SK-N-SH treated with all-trans-retinoic acid at 6 μM for 48 hours (cell line): Measurements from ENCODE around the gene KIF21B.

Experiments used
- ATAC-seq: fragments of 200-7000 bp; cut with Tn5 transposase; 3 replicates; pipeline ENCODE4 v1.9.1; 2020; ENCODE audit warnings: mild to moderate bottlenecking, moderate library complexity
- ARNTL ChIP-seq: fragments of 450-650 bp; formaldehyde crosslinking; IDR thresholded peaks from 2 replicates; pipeline ENCODE4 v1.5.0; 2020; ENCODE audit warnings: low read depth, mild to moderate bottlenecking, moderate library complexity, borderline replicate concordance
- BACH2 ChIP-seq: fragments of 250-450 bp; sonication (Bioruptor Pico); IDR thresholded peaks from 2 replicates; pipeline ENCODE4 v1.9.0; 2021; ENCODE audit warnings: mild to moderate bottlenecking, borderline replicate concordance
- CREB5 ChIP-seq: fragments of 250-450 bp; sonication (Bioruptor Pico); IDR thresholded peaks from 2 replicates; pipeline ENCODE4 v1.5.1; 2020; ENCODE audit warnings: low read depth, mild to moderate bottlenecking, moderate library complexity
- CSDC2 ChIP-seq: fragments of 250-450 bp; sonication (Bioruptor Pico); IDR thresholded peaks from 2 replicates; pipeline ENCODE4 v1.5.0; 2020; ENCODE audit warnings: mild to moderate bottlenecking, moderate library complexity
- CSRNP3 ChIP-seq: fragments of 250-450 bp; sonication (Bioruptor Pico); IDR thresholded peaks from 2 replicates; pipeline ENCODE4 v1.5.1; 2021; ENCODE audit warnings: mild to moderate bottlenecking, moderate library complexity
- ESRRG ChIP-seq: fragments of 250-450 bp; sonication (Bioruptor Pico); IDR thresholded peaks from 2 replicates; pipeline ENCODE4 v1.6.1; 2021; ENCODE audit warnings: mild to moderate bottlenecking
- GLIS3 ChIP-seq: fragments of 250-450 bp; sonication (Bioruptor Pico); IDR thresholded peaks from 2 replicates; pipeline ENCODE4 v1.5.0; 2020; ENCODE audit warnings: mild to moderate bottlenecking, moderate library complexity
- ISL1 ChIP-seq: fragments of 250-450 bp; sonication (Bioruptor Pico); IDR thresholded peaks from 2 replicates; pipeline ENCODE4 v2.1.2; 2022; ENCODE audit warnings: mild to moderate bottlenecking, moderate library complexity
- OSR1 ChIP-seq: fragments of 250-450 bp; sonication (Bioruptor Pico); IDR thresholded peaks from 2 replicates; pipeline ENCODE4 v1.8.0; 2022; ENCODE audit warnings: moderate library complexity, mild to moderate bottlenecking, inconsistent platforms
- PATZ1 ChIP-seq: fragments of 250-450 bp; sonication (Bioruptor Pico); IDR thresholded peaks from 2 replicates; pipeline ENCODE4 v1.8.0; 2020; ENCODE audit warnings: mild to moderate bottlenecking, moderate library complexity, borderline replicate concordance
- POU6F1 ChIP-seq: fragments of 250-450 bp; sonication (Bioruptor Pico); IDR thresholded peaks from 2 replicates; pipeline ENCODE4 v1.8.0; 2021; ENCODE audit warnings: low read depth, mild to moderate bottlenecking, moderate library complexity, borderline replicate concordance
- PPARA ChIP-seq: fragments of 250-450 bp; sonication (Bioruptor Pico); IDR thresholded peaks from 2 replicates; pipeline ENCODE4 v1.5.0; 2020; ENCODE audit warnings: mild to moderate bottlenecking, borderline replicate concordance
- RARB ChIP-seq: fragments of 250-450 bp; sonication (Bioruptor Pico); IDR thresholded peaks from 2 replicates; pipeline ENCODE4 v1.8.0; 2021; ENCODE audit warnings: mild to moderate bottlenecking, moderate library complexity
- TCF4 ChIP-seq: fragments of 250-450 bp; sonication (Bioruptor Pico); IDR thresholded peaks from 2 replicates; pipeline ENCODE4 v1.8.0; 2021; ENCODE audit warnings: mild to moderate bottlenecking, moderate library complexity, borderline replicate concordance
- TOX ChIP-seq: fragments of 250-450 bp; sonication (Bioruptor Pico); IDR thresholded peaks from 2 replicates; pipeline ENCODE4 v1.8.0; 2021; ENCODE audit warnings: mild to moderate bottlenecking, moderate library complexity, borderline replicate concordance
- TSHZ2 ChIP-seq: fragments of 250-450 bp; sonication (Bioruptor Pico); IDR thresholded peaks from 2 replicates; pipeline ENCODE4 v1.5.0; 2020; ENCODE audit warnings: mild to moderate bottlenecking, moderate library complexity
- ZC3H10 ChIP-seq: fragments of 250-450 bp; sonication (Bioruptor Pico); IDR thresholded peaks from 2 replicates; pipeline ENCODE4 v1.5.1; 2021; ENCODE audit warnings: mild to moderate bottlenecking, moderate library complexity
- ZFP3 ChIP-seq: fragments of 250-450 bp; sonication (Bioruptor Pico); IDR thresholded peaks from 2 replicates; pipeline ENCODE4 v1.5.0; 2020; ENCODE audit warnings: mild to moderate bottlenecking, moderate library complexity
- ZFP30 ChIP-seq: fragments of 450-650 bp; formaldehyde crosslinking; IDR thresholded peaks from 2 replicates; pipeline ENCODE4 v1.5.0; 2022; ENCODE audit warnings: mild to moderate bottlenecking, moderate library complexity
- ZNF565 ChIP-seq: fragments of 450-650 bp; formaldehyde crosslinking; conservative IDR thresholded peaks from 2 replicates; pipeline ENCODE4 v1.5.0; 2020; ENCODE audit warnings: low read depth, mild to moderate bottlenecking, moderate library complexity
- ZNF70 ChIP-seq: fragments of 450-650 bp; formaldehyde crosslinking; IDR thresholded peaks from 2 replicates; pipeline ENCODE4 v1.5.0; 2020; ENCODE audit warnings: mild to moderate bottlenecking, moderate library complexity
- ZNF8 ChIP-seq: fragments of 450-650 bp; formaldehyde crosslinking; IDR thresholded peaks from 2 replicates; pipeline ENCODE4 v1.5.0; 2020; ENCODE audit warnings: mild to moderate bottlenecking, moderate library complexity

KIF21B gene

GRCh38 chr1:200999667-201000066 is 23.8 kb downstream of the KIF21B start:
- TF ChIP-seq ZC3H10 (CRISPR knock-in tag), result no peak
- no peak for TF ChIP-seq TCF4 (CRISPR knock-in tag)
- TF ChIP-seq RARB (CRISPR knock-in tag), result no peak
- no peak for TF ChIP-seq OSR1 (CRISPR knock-in tag)
- no peak for TF ChIP-seq POU6F1 (CRISPR knock-in tag)
- no peak for TF ChIP-seq PPARA (CRISPR knock-in tag)
- no peak for TF ChIP-seq CSDC2
- no peak for TF ChIP-seq ARNTL (CRISPR knock-in tag)
- TF ChIP-seq ISL1 (CRISPR knock-in tag), result no peak
- no peak for TF ChIP-seq TSHZ2 (CRISPR knock-in tag)
- no peak for TF ChIP-seq ZFP30 (CRISPR knock-in tag)
- ATAC-seq, result no peak

GRCh38 chr1:200998323-200998722 is 25.2 kb downstream of the KIF21B start:
- no peak for TF ChIP-seq ZFP30 (CRISPR knock-in tag)
- no peak for TF ChIP-seq TOX
- no peak for TF ChIP-seq CSRNP3
- TF ChIP-seq RARB (CRISPR knock-in tag), result no peak
- TF ChIP-seq TCF4 (CRISPR knock-in tag), result no peak
- no peak for TF ChIP-seq PPARA (CRISPR knock-in tag)
- TF ChIP-seq ARNTL (CRISPR knock-in tag), result no peak
- TF ChIP-seq OSR1 (CRISPR knock-in tag), result no peak
- no peak for TF ChIP-seq ZNF565
- TF ChIP-seq ZFP3 (CRISPR knock-in tag), result no peak
- TF ChIP-seq ZNF70 (CRISPR knock-in tag), result no peak
- no peak for TF ChIP-seq ZNF8 (CRISPR knock-in tag)
- TF ChIP-seq CREB5, result no peak
- TF ChIP-seq ESRRG, result no peak
- TF ChIP-seq GLIS3, result no peak
- TF ChIP-seq POU6F1 (CRISPR knock-in tag), result no peak
- TF ChIP-seq BACH2, result no peak
- no peak for TF ChIP-seq PATZ1
- TF ChIP-seq ISL1 (CRISPR knock-in tag), result no peak
- no peak for TF ChIP-seq ZC3H10 (CRISPR knock-in tag)
- no peak for ATAC-seq
